ENCODE data around the gene BORCS5.
"Not testable (repeated sequence)": the region's sequence is repeated elsewhere in the genome, so short reads cannot be mapped to it uniquely, and the experiment has no call there.

Gene BORCS5

DNA sequence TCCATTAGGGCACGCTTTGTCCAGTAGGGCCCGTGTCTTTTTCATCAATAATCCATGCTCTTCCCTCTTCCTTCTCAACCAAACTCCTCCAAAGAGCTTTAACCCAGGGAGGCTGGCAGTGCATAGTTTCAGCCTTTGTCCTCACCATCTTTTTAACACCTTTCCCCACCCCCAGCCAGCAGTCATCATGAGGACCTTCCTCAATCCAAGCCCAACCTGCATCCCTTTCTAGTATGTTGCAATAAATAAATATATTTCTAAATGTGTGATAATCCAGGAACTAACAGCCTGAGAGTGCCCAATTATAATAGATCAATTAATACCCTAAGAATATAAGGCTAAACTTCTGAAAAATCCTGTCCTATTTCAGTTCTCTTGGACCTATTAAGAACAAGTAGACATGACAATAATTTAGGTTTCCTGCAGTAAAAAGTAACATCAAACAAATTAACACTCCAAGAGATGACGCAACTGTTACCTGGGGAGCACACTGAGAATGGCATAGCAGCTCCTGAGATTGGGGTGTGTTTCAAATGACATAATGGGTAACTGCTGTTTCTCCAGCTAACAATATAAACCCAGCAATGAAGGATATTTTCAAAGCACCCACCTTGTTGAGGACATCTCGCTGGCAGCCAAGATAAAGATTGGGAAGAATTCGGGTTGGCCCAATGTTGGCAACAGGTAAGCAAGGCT is 143.2 kb downstream of the BORCS5 start:
- no peak overlapping the region for H3K4me3 ChIP-seq (ENCODE audit: low read depth, low read length)
- POLR2A ChIA-PET = no interaction called here
- TF ChIP-seq, protein P1, sequence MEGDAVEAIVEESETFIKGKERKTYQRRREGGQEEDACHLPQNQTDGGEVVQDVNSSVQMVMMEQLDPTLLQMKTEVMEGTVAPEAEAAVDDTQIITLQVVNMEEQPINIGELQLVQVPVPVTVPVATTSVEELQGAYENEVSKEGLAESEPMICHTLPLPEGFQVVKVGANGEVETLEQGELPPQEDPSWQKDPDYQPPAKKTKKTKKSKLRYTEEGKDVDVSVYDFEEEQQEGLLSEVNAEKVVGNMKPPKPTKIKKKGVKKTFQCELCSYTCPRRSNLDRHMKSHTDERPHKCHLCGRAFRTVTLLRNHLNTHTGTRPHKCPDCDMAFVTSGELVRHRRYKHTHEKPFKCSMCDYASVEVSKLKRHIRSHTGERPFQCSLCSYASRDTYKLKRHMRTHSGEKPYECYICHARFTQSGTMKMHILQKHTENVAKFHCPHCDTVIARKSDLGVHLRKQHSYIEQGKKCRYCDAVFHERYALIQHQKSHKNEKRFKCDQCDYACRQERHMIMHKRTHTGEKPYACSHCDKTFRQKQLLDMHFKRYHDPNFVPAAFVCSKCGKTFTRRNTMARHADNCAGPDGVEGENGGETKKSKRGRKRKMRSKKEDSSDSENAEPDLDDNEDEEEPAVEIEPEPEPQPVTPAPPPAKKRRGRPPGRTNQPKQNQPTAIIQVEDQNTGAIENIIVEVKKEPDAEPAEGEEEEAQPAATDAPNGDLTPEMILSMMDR (IDR thresholded peaks at IDR 0.05; ENCODE audit: insufficient read depth, low read length, missing control alignments) = no peak
- DNase-seq (ENCODE audit: low read depth, low spot score) = no peak
- CTCF ChIA-PET = no interaction called here

GRCh38 chr12:12501121-12501520 is 144.2 kb downstream of the BORCS5 start:
- ChIA-PET POLR2A (no interaction called here), CTCF (no interaction called here)
- no peak for DNase-seq (ENCODE audit: low read depth, low spot score)
- H3K4me3 ChIP-seq (ENCODE audit: low read depth, low read length) = no peak overlapping the region
- TF ChIP-seq, protein P1 (IDR thresholded peaks at IDR 0.05; ENCODE audit: insufficient read depth, low read length, missing control alignments) = no peak

GRCh38 chr12:12502130-12502814 is 145.4 kb downstream of the BORCS5 start:
- POLR2A ChIA-PET; H3K4me3 ChIP-seq (ENCODE audit: low read depth, low read length); CTCF ChIA-PET; DNase-seq (ENCODE audit: low read depth, low spot score): not testable (repeated sequence)

DNA sequence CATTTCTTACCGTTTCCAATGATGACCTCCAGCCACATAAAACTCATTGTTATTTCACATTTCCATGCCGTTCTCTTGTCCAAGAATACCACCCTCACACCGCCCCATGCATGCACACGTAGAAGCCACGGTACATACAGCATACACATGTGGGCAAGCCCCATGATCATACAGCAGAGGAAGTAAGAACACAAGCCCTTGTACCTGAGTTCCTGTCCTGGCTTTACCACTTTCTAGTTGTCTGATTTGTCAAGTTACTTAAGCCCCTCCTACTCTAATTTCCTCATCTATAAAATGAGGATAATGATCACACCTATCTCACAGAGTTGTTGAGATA is 145.9 kb downstream of the BORCS5 start:
- no peak overlapping the region for H3K4me3 ChIP-seq (ENCODE audit: low read depth, low read length)
- TF ChIP-seq, protein P1 (IDR thresholded peaks at IDR 0.05; ENCODE audit: insufficient read depth, low read length, missing control alignments) = no peak
- DNase-seq (ENCODE audit: low read depth, low spot score) = no peak
- CTCF ChIA-PET = interaction anchor here (1.6 kb wide), 1 partner anchor 126 kb away, joined by 4 read pairs; no protein-coding TSS in a partner anchor
- POLR2A ChIA-PET = no interaction called here

DNA sequence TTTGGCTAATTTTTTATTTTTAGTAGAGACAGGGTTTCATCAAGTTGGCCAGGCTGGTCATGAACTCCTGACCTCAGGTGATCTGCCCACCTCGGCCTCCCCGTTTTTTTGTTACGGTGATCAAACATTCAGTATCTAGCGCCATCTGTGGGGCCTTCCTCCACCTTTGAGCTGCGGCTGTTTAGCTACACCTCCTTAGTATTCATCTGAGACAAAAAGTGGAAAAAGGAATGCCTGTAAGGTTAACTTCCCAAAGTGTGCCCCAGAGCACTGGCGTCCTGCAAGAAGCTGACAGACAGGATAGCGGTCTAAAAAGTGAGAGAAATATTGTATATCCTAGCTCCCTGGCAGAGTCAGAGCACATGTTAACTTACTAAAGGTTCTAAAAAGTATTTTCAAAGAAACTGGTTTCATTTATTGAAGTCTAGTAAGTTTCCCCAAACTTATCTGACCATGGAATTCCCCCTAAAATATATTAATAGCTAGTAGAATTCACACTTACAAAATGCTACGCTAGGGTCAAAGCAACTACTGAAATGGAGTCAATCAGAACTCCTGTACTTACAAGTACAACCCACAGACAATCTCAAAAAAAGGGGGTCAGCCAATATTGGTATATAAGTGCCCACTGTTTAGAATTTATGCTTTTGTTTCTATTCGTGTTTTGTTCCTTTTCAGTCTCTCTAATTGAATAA is 146.7 kb downstream of the BORCS5 start:
- TF ChIP-seq, protein P1 (IDR thresholded peaks at IDR 0.05; ENCODE audit: insufficient read depth, low read length, missing control alignments) = no peak
- no peak overlapping the region for H3K4me3 ChIP-seq (ENCODE audit: low read depth, low read length)
- ChIA-PET POLR2A (no interaction called here), CTCF (interaction anchor here (1.0 to 1.7 kb wide), 4 partner anchors 9 to 152 kb away, joined by 3 to 4 read pairs (median 3); no protein-coding TSS in a partner anchor)
- no peak for DNase-seq (ENCODE audit: low read depth, low spot score)

GRCh38 chr12:12505544-12506495 is 148.9 kb downstream of the BORCS5 start:
- H3K4me3 ChIP-seq (ENCODE audit: low read depth, low read length) = peak overlapping the region; percentile 21; the same call in 1 of the 2 replicates
- ChIA-PET CTCF (interaction anchor here (0.9 to 1.7 kb wide), 3 partner anchors 11 to 57 kb away, joined by 3 read pairs; no protein-coding TSS in a partner anchor), POLR2A (interaction anchor here (0.6 kb wide), 1 partner anchor 58 kb away, joined by 3 read pairs; no protein-coding TSS in a partner anchor)
- TF ChIP-seq, protein P1 (IDR thresholded peaks at IDR 0.05; ENCODE audit: insufficient read depth, low read length, missing control alignments) = no peak
- DNase-seq (ENCODE audit: low read depth, low spot score) = peak; percentile 31
